HG03159 (cell line): ENCODE data around the gene NSUN5.
A peak's percentile ranks its signal among the peaks of the same experiment; 100 is the strongest.
"Not testable (repeated sequence)": the region's sequence is repeated elsewhere in the genome, so short reads cannot be mapped to it uniquely, and the experiment has no call there.

Source experiments
- ATAC-seq: cut with Tn5 transposase; IDR thresholded peaks from one replicate; pipeline ENCODE4 v1.9.1; 2021; ENCODE audit warnings: mild to moderate bottlenecking, moderate library complexity; ENCODE audit not compliant: unreplicated experiment

The NSUN5 gene

GRCh38 chr7:73297706-73298105 is 10.9 kb downstream of the NSUN5 start:
- ATAC-seq = not testable (repeated sequence)

DNA sequence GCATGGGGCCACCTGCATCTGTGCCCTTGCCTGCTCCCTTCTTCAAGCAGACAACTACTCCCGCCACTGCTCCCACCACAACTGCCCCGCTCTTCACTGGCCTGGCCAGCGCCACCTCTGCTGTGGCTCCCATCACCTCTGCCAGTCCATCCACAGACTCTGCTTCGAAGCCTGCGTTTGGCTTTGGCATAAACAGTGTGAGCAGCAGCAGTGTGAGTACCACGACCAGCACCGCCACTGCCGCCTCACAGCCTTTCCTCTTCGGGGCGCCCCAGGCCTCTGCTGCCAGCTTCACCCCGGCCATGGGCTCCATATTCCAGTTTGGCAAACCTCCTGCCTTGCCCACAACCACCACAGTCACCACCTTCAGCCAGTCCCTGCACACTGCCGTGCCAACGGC is 11.4 kb downstream of the NSUN5 start:
- ATAC-seq = not testable (repeated sequence)

DNA sequence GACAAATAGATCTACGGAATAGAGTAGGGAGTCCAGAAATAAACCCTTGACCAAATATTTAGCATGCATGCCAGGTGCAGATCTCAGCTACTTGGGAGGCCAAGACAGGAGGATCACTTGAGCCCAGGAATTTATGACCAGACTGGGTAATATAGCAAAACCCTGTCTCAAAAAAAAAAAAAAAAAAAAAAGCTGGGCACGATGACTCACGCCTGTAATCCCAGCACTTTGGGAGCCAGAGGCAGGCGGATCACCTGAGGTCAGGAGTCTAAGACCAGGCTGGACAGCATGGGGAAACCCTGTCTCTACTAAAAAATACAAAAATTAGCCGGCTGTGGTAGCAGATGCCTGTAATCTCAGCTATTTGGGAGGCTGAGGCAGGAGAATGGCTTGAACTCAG is 31.4 kb downstream of the NSUN5 start:
- not testable (repeated sequence) for ATAC-seq

- ATAC-seq = not testable (repeated sequence)
These were observed 40.8 kb downstream of the NSUN5 start for GRCh38 chr7:73267813-73268212.

GRCh38 chr7:73266719-73267368 is 41.8 kb downstream of the NSUN5 start:
- ATAC-seq = peak; percentile 63

DNA sequence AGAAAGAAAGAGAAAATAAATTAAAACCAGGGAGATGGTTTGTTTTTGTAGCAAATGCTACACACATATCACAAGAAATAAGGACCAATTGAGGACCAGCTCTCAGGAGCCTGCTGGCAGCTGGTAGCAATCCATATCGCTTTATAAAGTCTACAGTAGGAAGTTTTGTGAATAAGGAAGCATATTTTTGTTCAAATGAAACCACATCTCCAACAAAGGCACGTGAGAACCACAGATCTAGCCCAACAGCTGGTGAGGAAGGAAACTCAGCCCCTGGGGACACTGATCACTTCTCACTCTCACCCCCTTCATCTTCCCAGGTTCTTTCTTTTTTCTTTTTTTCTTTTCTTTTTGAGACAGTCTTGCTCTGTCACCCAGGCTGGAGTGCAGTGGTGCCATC is 46.2 kb downstream of the NSUN5 start:
- not testable (repeated sequence) for ATAC-seq
